ENCODE results near the gene MAP2. TPM values are rescaled to one million over a fixed set of nuclear protein-coding genes. Genes with fewer than 3 reads are reported as not detected.

The MAP2 gene
- total and polyA plus RNA-seq, 2 donors (not counting 3 experiments of a cell fraction or from before 2014, with no cell fraction given), result 19.4 to 46.1 TPM

GRCh38 chr2:209533391-209533790 lies 109.5 kb downstream of the MAP2 start:
- dilution Hi-C loops (cut with MboI; ENCODE audit: extremely low pct_ligation_motif_present, low sequenced_read_pairs), result no loop called here
- no peak overlapping the region for H3K4me3 ChIP-seq (replicated peaks in 1 of 3; ENCODE audit: insufficient read depth in 1 of 3, low read depth in 1 of 3, low read length in 3 of 3)
- ChIA-PET POLR2A (no interaction called here), CTCF (interaction anchor here (1.9 kb wide), 1 partner anchor 108 kb away, joined by 17 read pairs; no protein-coding TSS in a partner anchor)
- no peaks in the 10 kb centered on the region for H3K36me3 ChIP-seq (ENCODE audit: control insufficient read depth in 2 of 2, extremely low read depth in 1 of 2, insufficient read depth in 2 of 2, low read length in 2 of 2)
- H3K27me3 ChIP-seq (ENCODE audit: control insufficient read depth in 2 of 2, insufficient read depth in 2 of 2, low read length in 2 of 2), result no peaks in the 10 kb centered on the region
- no peak overlapping the region for H3K9ac ChIP-seq (replicated peaks; ENCODE audit: extremely low read depth, insufficient read depth, low read length)
- intact Hi-C loops (cut with micrococcal nuclease), result no loop called here
- FAIRE-seq (no peak), DNase-seq (ENCODE audit: low read depth, low spot score) (no peak)
- no peaks in the 10 kb centered on the region for H3K9me1 ChIP-seq (replicated peaks; ENCODE audit: control insufficient read depth, extremely low read depth, insufficient read depth, low read length)
- H2AFZ ChIP-seq (ENCODE audit: low read depth, low read length), result no peak overlapping the region
- no peak overlapping the region for H3K4me2 ChIP-seq (ENCODE audit: insufficient read depth, low read length)
- no peak overlapping the region for H3K27ac ChIP-seq (ENCODE audit: insufficient read depth, low read depth, low read length)
- H3K4me1 ChIP-seq (ENCODE audit: control insufficient read depth, extremely low read depth, insufficient read depth, low read length), result no peaks in the 10 kb centered on the region
- H3K79me2 ChIP-seq (ENCODE audit: control insufficient read depth, insufficient read depth, low read length), result no peaks in the 10 kb centered on the region
- H3K9me3 ChIP-seq (replicated peaks; ENCODE audit: control insufficient read depth, insufficient read depth, low read length), result no peaks in the 10 kb centered on the region
- TF ChIP-seq, protein P1, sequence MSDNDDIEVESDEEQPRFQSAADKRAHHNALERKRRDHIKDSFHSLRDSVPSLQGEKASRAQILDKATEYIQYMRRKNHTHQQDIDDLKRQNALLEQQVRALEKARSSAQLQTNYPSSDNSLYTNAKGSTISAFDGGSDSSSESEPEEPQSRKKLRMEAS (IDR thresholded peaks at IDR 0.05; ENCODE audit: insufficient read depth, insufficient read length), result no peak
- no peak for TF ChIP-seq EZH2 (IDR thresholded peaks at IDR 0.05; ENCODE audit: borderline replicate concordance, low read depth, low read length, severe bottlenecking)
- no peak for TF ChIP-seq POLR2A (IDR thresholded peaks at IDR 0.05; ENCODE audit: low read depth, low read length)
- TF ChIP-seq JUN (IDR thresholded peaks at IDR 0.05; ENCODE audit: borderline replicate concordance, insufficient read depth, insufficient read length, low read depth), result no peak
- no peak for TF ChIP-seq FOS (IDR thresholded peaks at IDR 0.05; ENCODE audit: borderline replicate concordance, insufficient read depth, low read length)
- TF ChIP-seq, protein P2, sequence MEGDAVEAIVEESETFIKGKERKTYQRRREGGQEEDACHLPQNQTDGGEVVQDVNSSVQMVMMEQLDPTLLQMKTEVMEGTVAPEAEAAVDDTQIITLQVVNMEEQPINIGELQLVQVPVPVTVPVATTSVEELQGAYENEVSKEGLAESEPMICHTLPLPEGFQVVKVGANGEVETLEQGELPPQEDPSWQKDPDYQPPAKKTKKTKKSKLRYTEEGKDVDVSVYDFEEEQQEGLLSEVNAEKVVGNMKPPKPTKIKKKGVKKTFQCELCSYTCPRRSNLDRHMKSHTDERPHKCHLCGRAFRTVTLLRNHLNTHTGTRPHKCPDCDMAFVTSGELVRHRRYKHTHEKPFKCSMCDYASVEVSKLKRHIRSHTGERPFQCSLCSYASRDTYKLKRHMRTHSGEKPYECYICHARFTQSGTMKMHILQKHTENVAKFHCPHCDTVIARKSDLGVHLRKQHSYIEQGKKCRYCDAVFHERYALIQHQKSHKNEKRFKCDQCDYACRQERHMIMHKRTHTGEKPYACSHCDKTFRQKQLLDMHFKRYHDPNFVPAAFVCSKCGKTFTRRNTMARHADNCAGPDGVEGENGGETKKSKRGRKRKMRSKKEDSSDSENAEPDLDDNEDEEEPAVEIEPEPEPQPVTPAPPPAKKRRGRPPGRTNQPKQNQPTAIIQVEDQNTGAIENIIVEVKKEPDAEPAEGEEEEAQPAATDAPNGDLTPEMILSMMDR (IDR thresholded peaks at IDR 0.05; ENCODE audit: extremely low read depth in 1 of 2, insufficient read depth in 1 of 2, low read depth in 1 of 2, low read length in 2 of 2), result no peak
- TF ChIP-seq MYC (IDR thresholded peaks at IDR 0.05; ENCODE audit: low read depth, low read length), result no peak
- TF ChIP-seq POLR2AphosphoS5 (IDR thresholded peaks at IDR 0.05; ENCODE audit: insufficient read depth, low read depth, low read length), result no peak
- TF ChIP-seq GATA2 (IDR thresholded peaks at IDR 0.05; ENCODE audit: insufficient read depth, insufficient read length, low read depth, low read length), result no peak
- BruUV-seq (replicated peaks), result no TSS peak
- H4K20me1 ChIP-seq (replicated peaks; ENCODE audit: control insufficient read depth, extremely low read depth, insufficient read depth, low read length), result no peaks in the 10 kb centered on the region

Measured in endothelial cell of umbilical vein (primary cell).